Lung (tissue), 12 donors: ENCODE measurements around the gene RNF17. TPM values are rescaled to one million over a fixed set of nuclear protein-coding genes. Genes with fewer than 3 reads are reported as not detected.

ENCODE experiments used
- ATAC-seq: fragments of 200-7000 bp; cut with Tn5 transposase; one replicate; pipeline ENCODE4 v1.9.1; 2020; ENCODE audit warnings: moderate number of reproducible peaks; ENCODE audit not compliant: insufficient read depth, low FRiP score
- DNase-seq, 3 donors: peaks; one replicate each; pipeline ENCODE4 v3.0.0-alpha.2; 2013 to 2017
- H3K27ac ChIP-seq, 2 donors: one replicate each; pipeline ENCODE4 v1.5.1; 2013; ENCODE audit warnings: mild to moderate bottlenecking in 2 of 2, moderate library complexity in 2 of 2, control low read depth in 1 of 2, inconsistent platforms in 1 of 2, low read depth in 1 of 2, low read length in 1 of 2
- H3K27me3 ChIP-seq, 3 donors: one replicate each; pipeline ENCODE4 v1.5.1; 2013; ENCODE audit warnings: low read length in 2 of 3; ENCODE audit not compliant: control insufficient read depth in 3 of 3, insufficient read depth in 3 of 3
- H3K36me3 ChIP-seq, 4 donors: one replicate each; pipeline ENCODE4 v1.5.1; 2013; ENCODE audit warnings: low read length in 4 of 4, mild to moderate bottlenecking in 1 of 4, moderate library complexity in 1 of 4; ENCODE audit not compliant: control insufficient read depth in 4 of 4, insufficient read depth in 4 of 4
- H3K4me1 ChIP-seq, 5 donors: one replicate each; pipeline ENCODE4 v1.5.1; 2013; ENCODE audit warnings: low read length in 5 of 5, mild to moderate bottlenecking in 2 of 5, moderate library complexity in 1 of 5; ENCODE audit not compliant: control insufficient read depth in 5 of 5, insufficient read depth in 5 of 5
- H3K4me3 ChIP-seq: one replicate; pipeline ENCODE4 v1.5.1; 2013; ENCODE audit warnings: mild to moderate bottlenecking, control low read depth, moderate library complexity
- H3K9ac ChIP-seq, 2 donors: one replicate each; pipeline ENCODE4 v1.5.1; 2013; ENCODE audit warnings: low read length in 2 of 2, control low read depth in 1 of 2; ENCODE audit not compliant: insufficient read depth in 1 of 2
- H3K9me3 ChIP-seq, 4 donors: one replicate each; pipeline ENCODE4 v1.5.1; 2013; ENCODE audit warnings: low read length in 3 of 4, mild to moderate bottlenecking in 1 of 4, moderate library complexity in 1 of 4; ENCODE audit not compliant: control insufficient read depth in 4 of 4, insufficient read depth in 3 of 4
- CTCF ChIP-seq: IDR thresholded peaks from 2 replicates; pipeline ENCODE4 v1.5.1; 2012; ENCODE audit warnings: mild to moderate bottlenecking; ENCODE audit errors: control extremely low read depth, extremely low read depth
- WGBS, 2 donors: extraction: QIAGEN DNeasy Blood & Tissue Kit; methylation state at CpG; one replicate each; pipeline ENCODE4 v1.1.7; 2013; 5-methylcytosine and 5-hydroxymethylcytosine counted together
- polyA plus RNA-seq, 2 donors: library from polyadenylated mRNA; stranded (reverse); fragments of 200-250 nt; gene quantifications; one replicate each; pipeline ENCODE4 v1.2.1, GENCODE V29; 2013
- total RNA-seq, 2 donors: library from RNA; depleted of rRNA in 1 of 2; stranded (reverse); fragments of >200 nt in 1 of 2; gene quantifications; one replicate each; pipeline ENCODE4 v1.2.1, GENCODE V29; 2014 to 2021
- donor health status: control.
- donor health status: control.
- donor health status: Bipolar disorder and iron deficiency.
- donor health status: healthy.
- donor health status: DM: yes; HTN: yes; CAD: no.

The RNF17 gene
- total and polyA plus RNA-seq, 4 donors, result 0.07 to 0.09 TPM; not detected in 2

GRCh38 chr13:24878340-24878739 lies 114.4 kb downstream of the RNF17 start:
- Histone ChIP-seq H3K27ac (no peak overlapping the region), H3K27me3 (no peaks in the 10 kb centered on the region), H3K4me1 (no peaks in the 10 kb centered on the region), H3K9me3 (no peaks in the 10 kb centered on the region), H3K4me3 (no peak overlapping the region), H3K36me3 (peaks cover 0 to 2% (median under 1%) of the 10 kb centered on the region in 4 donors), H3K9ac (no peak overlapping the region)
- TF ChIP-seq CTCF, result no peak
- DNase-seq (no peak), ATAC-seq (no peak)
- 91 to 93% methylated on average over 2 of the region's 2 CpGs for WGBS, 2 donors

GRCh38 chr13:24882665-24883064 lies 118.7 kb downstream of the RNF17 start:
- Histone ChIP-seq H3K27me3 (no peaks in the 10 kb centered on the region), H3K9me3 (no peaks in the 10 kb centered on the region), H3K4me3 (no peak overlapping the region), H3K9ac (no peak overlapping the region), H3K36me3 (peaks cover 4 to 22% (median 7%) of the 10 kb centered on the region in 4 donors), H3K27ac (no peak overlapping the region), H3K4me1 (no peaks in the 10 kb centered on the region)
- no peak for DNase-seq
- 88 to 90% methylated on average over 2 of the region's 2 CpGs for WGBS, 2 donors
- ATAC-seq, result no peak
- TF ChIP-seq CTCF, result no peak

DNA sequence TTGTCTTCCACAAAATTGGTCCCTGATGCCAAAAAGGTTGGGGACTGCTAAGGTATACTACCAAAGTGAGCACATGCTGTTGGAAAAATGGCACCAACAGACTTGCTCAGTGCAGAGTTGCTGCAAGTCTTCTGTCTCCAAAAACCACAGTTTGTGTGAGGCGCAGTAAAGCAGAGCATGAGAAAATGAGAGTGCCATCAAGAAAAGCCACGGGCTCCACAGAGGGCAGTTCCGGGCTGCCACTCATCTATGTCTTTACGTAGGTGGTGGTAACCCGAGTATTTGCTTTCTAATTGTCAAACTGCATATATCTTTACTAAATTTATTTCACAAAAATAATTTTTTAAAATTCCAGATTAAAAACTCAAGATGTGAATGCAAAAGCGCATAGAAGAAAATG lies 123.8 kb downstream of the RNF17 start:
- H3K4me3 ChIP-seq, result no peak overlapping the region
- ATAC-seq, result no peak
- no peak overlapping the region for H3K9ac ChIP-seq
- TF ChIP-seq CTCF, result no peak
- 94 to 96% methylated on average over 6 of the region's 6 CpGs for WGBS, 2 donors
- no peak overlapping the region for H3K27ac ChIP-seq
- no peaks in the 10 kb centered on the region for H3K9me3 ChIP-seq
- H3K36me3 ChIP-seq, result peaks cover 4 to 27% (median 22%) of the 10 kb centered on the region in 4 donors
- no peaks in the 10 kb centered on the region for H3K27me3 ChIP-seq
- DNase-seq, result no peak
- H3K4me1 ChIP-seq, result no peaks in the 10 kb centered on the region

- no peak for ATAC-seq
- H3K9me3 ChIP-seq, result no peaks in the 10 kb centered on the region
- H3K4me3 ChIP-seq, result no peak overlapping the region
- no peak overlapping the region for H3K9ac ChIP-seq
- H3K36me3 ChIP-seq, result peaks cover 4 to 25% (median 21%) of the 10 kb centered on the region in 4 donors
- no peak overlapping the region for H3K27ac ChIP-seq
- H3K27me3 ChIP-seq, result no peaks in the 10 kb centered on the region
- 72 to 84% methylated on average over 3 of the region's 3 CpGs for WGBS, 2 donors
- no peaks in the 10 kb centered on the region for H3K4me1 ChIP-seq
- DNase-seq, result no peak
- no peak for TF ChIP-seq CTCF
These were observed 124.4 kb downstream of the RNF17 start for GRCh38 chr13:24888291-24888931.
